DMS 273 (cell line): Measurements from ENCODE around the gene RFC2.
"Not testable (repeated sequence)": the region's sequence is repeated elsewhere in the genome, so short reads cannot be mapped to it uniquely, and the experiment has no call there.

ENCODE experiments used
- DNase-seq: peaks from one replicate; lab custom pipeline; 2025; ENCODE audit not compliant: unreplicated experiment; lab: John Stamatoyannopoulos, UW

Gene RFC2

GRCh38 chr7:74252893-74253292 is 1.3 kb downstream of the RFC2 start:
- DNase-seq, result no peak

- DNase-seq, result not testable (repeated sequence)
Observed at GRCh38 chr7:74249058-74249457, 5.1 kb downstream of the RFC2 start.

DNA sequence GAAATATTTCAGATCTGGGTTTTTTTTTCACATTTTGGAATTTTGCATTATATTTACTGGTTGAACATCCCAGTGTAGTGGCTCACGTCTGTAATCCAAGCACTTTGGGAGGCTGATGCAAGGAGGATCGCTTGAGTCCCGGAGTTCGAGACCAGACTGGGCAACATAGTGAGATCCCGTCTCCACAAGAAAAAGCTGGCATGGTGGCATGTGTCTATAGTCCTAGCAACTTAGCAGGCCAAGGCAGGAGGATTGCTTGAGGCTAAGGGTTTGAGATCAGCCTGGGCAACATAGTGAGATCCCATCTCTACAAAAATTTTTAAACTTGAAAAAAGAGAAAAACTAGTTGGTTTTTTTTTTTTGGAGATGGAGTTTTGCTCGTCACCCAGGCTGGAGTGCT is 6.0 kb downstream of the RFC2 start:
- DNase-seq, result no peak

DNA sequence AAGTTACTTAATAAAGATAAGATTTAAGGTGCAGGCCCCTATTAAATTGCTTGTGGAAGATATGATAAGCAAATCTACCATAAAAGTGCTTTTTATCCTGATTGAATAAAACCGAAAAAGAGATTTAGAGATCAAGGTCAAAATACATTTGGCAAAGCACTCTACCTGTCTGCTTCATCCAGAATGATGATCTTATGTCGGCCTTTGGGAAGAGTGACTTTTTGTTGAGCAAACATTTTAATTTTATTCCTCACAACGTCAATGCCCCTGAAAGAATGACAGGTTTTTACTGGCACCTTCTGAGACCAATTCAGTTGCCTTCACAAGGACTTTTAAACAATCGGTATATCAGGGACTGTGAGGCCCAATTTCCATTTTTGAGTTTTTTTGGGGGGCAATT is 7.7 kb downstream of the RFC2 start:
- DNase-seq, result no peak

DNA sequence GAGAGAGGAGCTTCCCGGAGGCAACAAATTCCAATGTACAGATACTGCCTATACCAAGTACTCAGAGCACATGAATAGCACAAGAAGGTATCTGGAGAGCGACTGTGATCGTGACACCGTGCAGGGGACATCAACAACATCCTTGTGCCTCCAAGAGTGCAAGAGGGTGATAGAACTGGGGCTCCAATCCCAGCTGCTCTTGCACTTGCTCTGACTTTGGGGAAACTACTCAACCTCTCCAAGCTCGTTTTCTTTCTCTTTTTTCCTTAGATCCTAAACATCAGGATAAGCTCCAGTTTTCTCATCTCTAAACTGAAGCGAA is 12.1 kb downstream of the RFC2 start:
- no peak for DNase-seq

GRCh38 chr7:74240482-74240881 is 13.7 kb downstream of the RFC2 start:
- DNase-seq, result no peak

GRCh38 chr7:74236284-74236683 is 17.9 kb downstream of the RFC2 start:
- no peak for DNase-seq

DNA sequence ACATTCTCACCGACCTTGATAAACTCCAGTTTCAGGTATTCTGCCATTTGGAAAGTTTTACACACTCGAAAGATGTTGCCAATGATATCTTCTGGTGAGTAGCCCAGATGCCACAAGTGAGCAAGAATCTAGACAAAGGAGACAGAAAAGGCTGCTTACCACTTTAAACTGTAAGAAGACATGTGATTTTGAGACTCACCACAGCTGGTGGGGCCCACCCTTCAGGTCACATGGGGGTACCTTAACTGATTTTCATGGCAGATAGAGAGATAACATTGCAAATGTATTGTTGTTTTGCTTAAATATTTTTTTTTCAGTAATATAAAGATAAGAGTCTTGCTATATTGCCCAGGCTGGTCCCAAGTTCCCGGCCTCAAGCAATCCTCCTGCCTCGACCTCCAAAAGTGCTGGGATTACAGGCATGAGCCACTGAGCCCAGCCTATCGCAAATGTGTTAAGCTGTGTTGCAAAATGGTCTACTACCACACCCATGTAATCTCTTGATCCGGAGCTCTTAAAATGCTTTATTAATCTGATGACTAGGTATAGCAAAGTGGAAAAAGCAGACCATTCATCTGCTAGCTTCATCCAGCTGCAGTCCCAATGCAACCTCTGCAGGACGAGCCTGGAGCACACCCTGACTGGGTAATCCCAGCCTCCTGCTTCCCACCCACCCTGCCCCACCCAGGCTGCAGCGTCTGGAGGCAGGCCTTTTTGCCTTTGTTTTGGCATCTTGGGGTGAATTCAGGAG is 18.5 kb downstream of the RFC2 start:
- DNase-seq, result no peak

GRCh38 chr7:74233655-74234285 is 20.4 kb downstream of the RFC2 start:
- DNase-seq, result no peak

DNA sequence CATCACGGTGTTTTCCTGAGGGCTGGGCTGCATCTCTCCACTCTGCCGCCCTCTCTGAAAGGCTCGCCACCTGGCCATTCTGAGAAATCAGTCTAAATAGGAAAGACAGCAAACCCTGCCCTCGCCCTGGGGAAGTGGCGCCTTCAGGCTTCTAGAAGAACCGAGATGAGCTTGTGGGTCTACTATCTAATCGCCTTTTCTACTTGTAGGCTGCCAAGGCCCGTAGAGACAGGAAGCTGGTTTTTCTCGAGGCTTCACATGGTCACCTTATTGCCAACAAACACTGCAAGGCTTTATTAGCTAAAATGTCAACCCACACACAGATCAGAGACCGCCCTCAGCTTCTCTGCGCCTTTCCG is 23.0 kb downstream of the RFC2 start:
- no peak for DNase-seq

GRCh38 chr7:74230446-74231231 is 23.6 kb downstream of the RFC2 start:
- no peak for DNase-seq

DNA sequence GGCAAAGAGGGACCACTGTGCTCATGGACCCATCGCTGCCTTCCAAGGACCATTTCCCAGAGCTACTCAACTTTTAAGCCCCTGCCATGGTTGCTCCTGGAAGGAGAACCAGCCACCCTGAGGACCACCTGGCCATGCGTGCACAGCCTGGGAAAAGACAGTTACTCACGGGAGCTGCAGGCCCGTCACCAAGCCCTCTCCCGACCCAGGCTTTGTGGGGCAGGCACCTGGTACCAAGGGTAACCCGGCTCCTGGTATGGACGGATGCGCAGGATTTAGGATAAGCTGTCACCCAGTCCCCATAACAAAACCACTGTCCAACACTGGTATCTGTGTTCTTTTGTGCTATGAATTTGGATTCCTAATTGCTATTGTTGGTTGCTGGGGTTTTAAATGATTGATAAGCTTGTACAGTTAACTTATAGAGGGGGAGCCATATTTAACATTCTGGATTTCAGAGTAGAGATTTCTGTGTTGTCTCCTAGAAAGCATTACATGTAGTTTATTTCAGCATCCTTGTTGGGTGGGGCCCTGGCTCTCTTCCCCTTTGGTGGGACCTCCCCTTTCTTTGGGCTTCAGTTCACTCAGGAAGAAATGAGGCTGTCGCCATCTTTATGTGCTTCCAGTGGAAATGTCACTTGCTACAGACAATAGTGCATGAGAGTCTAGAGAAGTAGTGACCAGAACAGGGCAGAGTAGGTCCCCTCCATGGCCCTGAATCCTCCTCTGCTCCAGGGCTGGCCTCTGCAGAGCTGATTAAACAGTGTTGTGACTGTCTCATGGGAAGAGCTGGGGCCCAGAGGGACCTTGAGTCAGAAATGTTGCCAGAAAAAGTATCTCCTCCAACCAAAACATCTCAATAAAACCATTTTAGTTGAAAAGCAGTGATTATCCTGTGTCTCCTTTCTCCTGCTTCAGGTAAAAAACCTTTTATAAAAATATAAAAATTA is 25.0 kb downstream of the RFC2 start:
- DNase-seq, result no peak

DNA sequence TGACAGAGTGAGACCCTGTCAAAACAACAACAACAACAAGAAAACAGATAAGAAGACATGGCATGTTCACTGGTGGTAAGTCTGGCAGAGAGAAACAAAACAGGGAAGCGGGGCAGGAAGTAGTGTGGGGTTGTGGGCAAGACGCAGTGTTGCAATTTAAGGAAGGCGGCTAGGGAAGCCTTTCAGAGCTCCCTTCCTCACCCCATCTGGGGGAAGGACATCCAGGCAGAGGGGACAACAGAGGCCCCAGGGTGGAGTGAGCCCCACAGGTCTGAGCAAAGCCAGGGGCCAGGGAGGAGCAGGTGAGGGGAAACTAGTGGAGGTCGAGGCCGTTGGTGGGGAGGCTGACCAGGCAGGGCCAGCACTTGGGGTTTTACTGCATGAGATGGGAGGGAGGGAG is 27.6 kb downstream of the RFC2 start:
- no peak for DNase-seq

- DNase-seq, result no peak
Observed at GRCh38 chr7:74225400-74225799, 28.8 kb downstream of the RFC2 start.

- DNase-seq, result not testable (repeated sequence)
Observed at GRCh38 chr7:74224907-74225306, 29.3 kb downstream of the RFC2 start.

- no peak for DNase-seq
Observed at GRCh38 chr7:74224511-74224832, 29.7 kb downstream of the RFC2 start.

GRCh38 chr7:74223711-74224510 is 30.3 kb downstream of the RFC2 start:
- peak; percentile 48 for DNase-seq

GRCh38 chr7:74222851-74223710 is 31.1 kb downstream of the RFC2 start:
- no peak for DNase-seq

DNA sequence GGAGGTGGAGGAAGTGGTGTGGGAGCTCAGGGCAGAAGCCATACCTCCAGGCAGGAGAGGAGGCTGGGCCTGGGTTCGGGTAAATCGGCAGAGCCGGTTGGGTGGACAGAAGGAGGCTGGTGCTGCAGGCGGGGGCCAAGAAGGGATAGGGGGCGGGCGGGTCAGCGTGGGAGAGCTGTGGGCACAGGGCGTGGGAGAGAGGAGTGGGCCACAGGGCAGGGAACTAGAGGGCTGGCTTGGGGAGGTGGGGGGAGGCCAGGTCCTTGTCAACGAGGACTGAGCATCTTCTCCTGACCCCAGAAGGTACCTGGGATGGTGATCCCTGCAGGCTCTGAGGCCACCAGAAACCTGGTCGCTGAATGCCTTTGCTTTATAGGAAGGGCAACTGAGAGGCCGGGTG is 32.5 kb downstream of the RFC2 start:
- DNase-seq, result no peak

GRCh38 chr7:74220229-74220628 is 34.0 kb downstream of the RFC2 start:
- no peak for DNase-seq
